RWPE1 (cell line): Measurements from ENCODE around the gene C1orf159.
"Not testable (repeated sequence)": the region's sequence is repeated elsewhere in the genome, so short reads cannot be mapped to it uniquely, and the experiment has no call there.

Source experiments
- CTCF ChIA-PET: fragments of 350-600 bp; sonication (Branson Sonifier 250); formaldehyde crosslinking; extraction: SDS; loops from one replicate; lab custom pipeline; 2021; lab: Yijun Ruan, JAX
- POLR2A ChIA-PET: fragments of 400-600 bp; formaldehyde crosslinking; extraction: SDS; loops from one replicate; lab custom pipeline; 2020; ENCODE audit warnings: antibody characterized with exemption; ENCODE audit not compliant: low non-redundant PET; lab: Yijun Ruan, JAX
- DNase-seq: peaks from one replicate; pipeline ENCODE4 v3.0.0; 2012; ENCODE audit warnings: low spot score
- H3K27ac ChIP-seq: fragments of 450-650 bp; 2 replicates; pipeline ENCODE4 v1.5.1; 2017
- TF ChIP-seq, protein P1 (sequence below): fragments of 450-650 bp; conservative IDR thresholded peaks from 2 replicates; pipeline ENCODE4 v1.5.1; 2017; ENCODE audit warnings: low read depth, mild to moderate bottlenecking

The C1orf159 gene

DNA sequence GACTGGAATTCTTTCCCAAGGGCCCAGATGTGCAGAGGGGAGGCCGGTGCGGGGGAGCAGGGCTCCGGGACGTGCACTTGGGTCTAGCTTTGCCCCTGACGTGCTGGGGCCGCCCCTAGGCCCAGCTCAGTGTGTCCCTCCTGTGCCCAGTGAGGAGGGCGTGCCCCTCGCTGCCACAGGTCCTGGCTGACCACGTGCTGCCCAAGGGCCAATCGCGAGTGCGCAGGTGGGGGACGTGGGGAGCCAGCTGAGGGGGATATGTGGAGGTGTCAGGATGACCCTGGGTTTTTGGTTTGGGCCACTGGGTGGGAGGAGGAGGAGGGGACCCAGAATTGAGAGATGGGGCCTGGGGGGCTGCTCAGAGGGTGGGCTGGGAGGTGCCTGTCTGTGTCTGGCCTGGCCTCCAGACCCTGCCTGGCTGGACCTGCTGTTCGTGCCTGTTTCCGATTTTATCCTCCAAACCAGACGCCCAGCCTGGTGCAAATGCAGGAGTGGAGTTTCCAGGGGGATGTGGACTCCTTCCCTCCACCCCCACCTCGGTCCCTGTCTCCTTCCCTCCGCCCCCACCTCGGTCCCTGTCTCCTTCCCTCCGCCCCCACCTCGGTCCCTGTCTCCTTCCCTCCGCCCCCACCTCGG, 35.6 kb downstream of the C1orf159 start:
- peak; percentile 57 for DNase-seq
- ChIA-PET POLR2A (no interaction called here), CTCF (interaction anchor here (0.6 kb wide), 3 partner anchors 14 to 38 kb away, joined by 3 to 4 read pairs (median 4); no protein-coding TSS in a partner anchor)
- TF ChIP-seq, protein P1, sequence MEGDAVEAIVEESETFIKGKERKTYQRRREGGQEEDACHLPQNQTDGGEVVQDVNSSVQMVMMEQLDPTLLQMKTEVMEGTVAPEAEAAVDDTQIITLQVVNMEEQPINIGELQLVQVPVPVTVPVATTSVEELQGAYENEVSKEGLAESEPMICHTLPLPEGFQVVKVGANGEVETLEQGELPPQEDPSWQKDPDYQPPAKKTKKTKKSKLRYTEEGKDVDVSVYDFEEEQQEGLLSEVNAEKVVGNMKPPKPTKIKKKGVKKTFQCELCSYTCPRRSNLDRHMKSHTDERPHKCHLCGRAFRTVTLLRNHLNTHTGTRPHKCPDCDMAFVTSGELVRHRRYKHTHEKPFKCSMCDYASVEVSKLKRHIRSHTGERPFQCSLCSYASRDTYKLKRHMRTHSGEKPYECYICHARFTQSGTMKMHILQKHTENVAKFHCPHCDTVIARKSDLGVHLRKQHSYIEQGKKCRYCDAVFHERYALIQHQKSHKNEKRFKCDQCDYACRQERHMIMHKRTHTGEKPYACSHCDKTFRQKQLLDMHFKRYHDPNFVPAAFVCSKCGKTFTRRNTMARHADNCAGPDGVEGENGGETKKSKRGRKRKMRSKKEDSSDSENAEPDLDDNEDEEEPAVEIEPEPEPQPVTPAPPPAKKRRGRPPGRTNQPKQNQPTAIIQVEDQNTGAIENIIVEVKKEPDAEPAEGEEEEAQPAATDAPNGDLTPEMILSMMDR = no peak
- H3K27ac ChIP-seq = peak overlapping the region; percentile 95

DNA sequence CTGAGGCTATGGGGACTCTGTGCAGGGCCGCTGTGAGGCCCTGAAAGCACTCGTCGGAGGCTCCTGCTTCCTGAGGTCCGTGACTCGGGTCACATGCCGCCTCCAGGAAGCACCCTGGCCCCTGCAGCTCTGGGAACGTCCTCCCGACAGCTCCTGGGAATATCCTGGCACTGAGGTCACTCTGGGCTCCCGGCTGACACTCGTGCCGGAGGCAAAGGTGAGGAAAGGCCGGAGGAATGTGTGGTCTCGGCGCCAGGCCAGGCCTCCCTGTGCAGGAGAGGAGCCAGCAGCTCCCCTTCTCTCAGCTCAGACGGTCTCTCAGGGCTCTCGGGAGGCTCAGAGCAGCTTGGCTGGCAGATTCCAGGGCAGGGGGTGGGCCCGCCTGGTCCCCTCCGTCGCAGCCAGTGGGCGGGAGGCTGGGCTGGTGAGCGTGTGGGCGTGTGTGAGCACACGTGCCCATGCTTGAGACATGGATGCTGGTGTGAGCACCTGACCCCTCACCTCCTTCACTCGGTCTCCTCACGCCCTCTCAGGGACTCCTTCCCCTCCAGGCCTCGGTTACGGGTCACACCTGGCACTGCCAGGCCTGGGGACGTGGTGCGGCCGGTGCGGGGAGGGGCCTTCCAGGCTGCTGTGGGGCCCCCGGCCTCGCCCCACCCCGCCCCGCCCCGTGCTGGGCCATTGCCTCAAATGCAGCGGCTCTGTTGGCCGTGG, 36.3 kb downstream of the C1orf159 start:
- ChIA-PET CTCF (interaction anchor here (0.6 kb wide), 4 partner anchors 14 to 43 kb away, joined by 3 to 4 read pairs (median 4); no protein-coding TSS in a partner anchor), POLR2A (interaction anchor here (0.6 kb wide), 1 partner anchor 274 kb away, joined by 3 read pairs; no protein-coding TSS in a partner anchor)
- H3K27ac ChIP-seq = peak overlapping the region; percentile 95
- TF ChIP-seq, protein P1 = no peak
- peak; percentile 89 for DNase-seq

DNA sequence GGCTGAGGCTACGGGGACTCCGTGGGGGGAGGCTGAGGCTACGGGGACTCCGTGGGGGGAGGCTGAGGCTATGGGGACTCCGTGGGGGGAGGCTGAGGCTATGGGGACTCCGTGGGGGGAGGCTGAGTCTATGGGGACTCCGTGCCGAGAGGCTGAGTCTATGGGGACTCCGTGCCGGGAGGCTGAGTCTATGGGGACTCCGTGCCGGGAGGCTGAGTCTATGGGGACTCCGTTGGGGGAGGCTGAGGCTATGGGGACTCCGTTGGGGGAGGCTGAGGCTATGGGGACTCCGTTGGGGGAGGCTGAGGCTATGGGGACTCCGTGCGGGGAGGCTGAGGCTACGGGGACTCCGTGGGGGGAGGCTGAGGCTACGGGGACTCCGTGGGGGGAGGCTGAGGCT, 38.5 kb downstream of the C1orf159 start:
- DNase-seq, CTCF ChIA-PET, POLR2A ChIA-PET, H3K27ac ChIP-seq: not testable (repeated sequence)

DNA sequence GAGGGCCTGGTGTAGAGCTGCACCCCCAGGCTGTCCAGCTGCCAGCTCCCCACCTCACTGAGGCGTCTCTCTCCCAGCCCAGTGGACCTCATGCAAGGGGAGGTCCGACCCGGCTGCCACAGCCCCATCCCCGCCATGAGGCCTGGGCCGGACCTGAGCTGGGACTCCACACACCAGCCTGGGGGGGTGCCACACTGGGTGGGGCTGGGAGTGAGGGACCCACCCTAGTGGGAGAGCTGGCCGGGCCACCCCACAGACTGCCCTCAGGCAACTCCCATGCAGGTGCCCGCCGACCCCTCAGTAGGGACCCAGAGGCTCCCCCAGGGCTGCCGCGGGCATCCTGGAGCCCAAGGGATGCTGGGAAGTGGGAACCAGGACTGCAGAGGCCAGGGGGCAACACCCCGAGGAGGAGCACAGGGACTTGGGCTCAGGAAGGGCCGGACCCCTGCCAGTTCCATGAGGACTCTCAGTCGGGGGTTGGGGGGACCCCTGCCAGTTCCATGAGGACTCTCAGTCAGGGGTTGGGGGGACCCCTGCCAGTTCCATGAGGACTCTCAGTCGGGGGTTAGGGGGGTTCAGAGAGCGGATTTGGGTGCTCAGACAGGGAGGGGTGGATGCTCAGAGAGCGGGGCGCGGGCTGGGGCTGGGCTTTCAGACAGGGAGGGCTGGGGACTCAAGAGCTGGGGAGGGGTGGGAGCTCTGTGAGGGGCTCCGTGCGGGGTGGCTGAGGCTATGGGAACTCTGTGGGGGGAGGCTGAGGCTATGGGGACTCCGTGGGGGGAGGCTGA, 40.5 kb downstream of the C1orf159 start:
- ChIA-PET CTCF (interaction anchor here (0.6 to 0.7 kb wide), 2 partner anchors 11 to 20 kb away, joined by 3 read pairs; no protein-coding TSS in a partner anchor), POLR2A (no interaction called here)
- DNase-seq = no peak
- TF ChIP-seq, protein P1 = no peak
- peak overlapping the region; percentile 57 for H3K27ac ChIP-seq

DNA sequence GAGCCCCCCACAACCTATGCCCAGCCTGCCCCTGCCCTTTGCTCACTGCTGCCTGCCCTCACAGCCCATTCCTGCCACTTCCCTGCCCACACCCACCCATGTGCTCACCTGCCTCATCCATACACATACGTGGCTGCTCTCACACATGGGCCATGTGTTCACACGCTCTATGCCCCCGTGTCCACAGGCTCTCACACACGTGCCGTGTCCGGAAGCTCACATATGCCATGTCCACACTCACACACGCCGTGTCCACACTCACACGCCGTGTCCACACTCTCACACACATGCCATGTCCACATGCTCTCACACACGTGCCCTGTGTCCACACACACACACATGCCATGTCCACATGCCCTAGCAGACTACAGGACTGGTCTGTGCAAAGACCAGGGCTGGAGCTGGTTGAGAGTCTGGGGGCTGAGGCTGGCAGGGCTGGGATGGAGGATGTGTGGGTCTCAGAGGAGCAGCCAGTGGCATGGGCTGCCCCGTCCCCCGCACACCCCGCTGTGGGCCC, 41.2 kb downstream of the C1orf159 start:
- no peak for DNase-seq
- POLR2A ChIA-PET = interaction anchor here (0.9 kb wide), 1 partner anchor 69 kb away, joined by 8 read pairs; no protein-coding TSS in a partner anchor
- TF ChIP-seq, protein P1 = no peak
- H3K27ac ChIP-seq = peak overlapping the region; percentile 57
- CTCF ChIA-PET = no interaction called here

DNA sequence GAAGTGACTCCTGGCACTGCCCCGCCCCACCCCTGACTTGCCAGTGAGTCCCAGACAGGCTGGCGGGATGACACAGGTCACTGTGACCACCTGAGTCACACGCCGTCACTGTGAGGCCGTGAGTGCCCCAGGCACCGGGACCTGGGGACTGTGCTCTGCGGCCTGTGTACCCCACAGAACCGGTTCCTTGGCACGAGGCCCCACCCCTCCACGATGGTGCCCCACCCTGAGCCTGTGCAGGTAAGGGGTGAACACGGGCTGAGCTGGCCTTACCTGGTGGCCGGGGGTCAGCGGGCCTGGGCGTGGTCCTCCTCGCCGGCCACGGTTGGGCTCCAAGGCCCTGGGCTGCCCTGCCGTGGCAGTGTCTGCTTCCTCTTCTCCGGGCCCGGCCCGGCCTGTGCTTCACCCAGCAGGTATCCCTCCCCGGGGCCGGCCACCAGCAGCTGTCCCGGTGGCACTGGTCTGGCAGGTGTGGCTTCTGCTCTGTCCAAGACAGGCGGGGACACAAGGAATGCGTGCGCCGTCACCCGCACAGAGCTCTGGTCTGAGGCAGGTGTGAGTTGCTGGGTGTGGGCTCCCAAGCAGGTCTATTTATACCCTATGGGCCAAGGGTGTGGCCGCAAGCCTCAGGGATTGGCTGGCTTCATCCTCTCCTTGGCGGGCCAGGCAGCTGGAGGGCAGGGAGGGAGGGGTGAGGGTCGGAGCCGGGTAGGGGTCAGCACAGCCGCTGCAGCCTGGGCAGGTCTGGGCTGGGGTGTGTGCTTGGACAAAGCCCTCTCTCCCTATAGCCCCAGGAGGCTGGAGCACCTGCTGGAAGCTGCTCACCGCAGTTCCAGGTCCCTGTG, 41.9 kb downstream of the C1orf159 start, which contains the start of gene RNF223:
Gene RNF223 (minus strand): TSS at position 564 of the 845 bp plus-strand sequence. CDS start 1,740 bp downstream, outside the sequence.
- CTCF ChIA-PET = interaction anchor here (0.7 to 1.1 kb wide), 2 partner anchors 72 to 91 kb away, joined by 3 read pairs; no protein-coding TSS in a partner anchor
- POLR2A ChIA-PET = interaction anchor here (0.9 kb wide), 1 partner anchor 68 kb away, joined by 8 read pairs; no protein-coding TSS in a partner anchor
- TF ChIP-seq, protein P1 = no peak
- peak within 1 kb of the TSS; percentile 57 for H3K27ac ChIP-seq
- peak; percentile 62 for DNase-seq
